Tibial nerve (tissue), 3 donors: Measurements from ENCODE around the gene TGIF2.

Experiments
- POLR2A ChIP-seq, 2 donors: fragments of 450-650 bp; IDR thresholded peaks; one replicate each; pipeline ENCODE4 v1.6.1; 2017; ENCODE audit warnings: antibody characterized with exemption in 2 of 2, mild to moderate bottlenecking in 2 of 2, moderate library complexity in 2 of 2
- TF ChIP-seq, protein P1 (sequence below), 5 experiments: fragments of 200-600 bp in 3 of 5; fragments of 450-650 bp in 2 of 5; sonication (generic) in 3 of 5; IDR thresholded peaks; one replicate each; pipeline ENCODE4 v1.5.1; 2016 to 2019; ENCODE audit warnings: antibody characterized with exemption in 5 of 5, mild to moderate bottlenecking in 3 of 5, moderate library complexity in 2 of 5

DNA sequence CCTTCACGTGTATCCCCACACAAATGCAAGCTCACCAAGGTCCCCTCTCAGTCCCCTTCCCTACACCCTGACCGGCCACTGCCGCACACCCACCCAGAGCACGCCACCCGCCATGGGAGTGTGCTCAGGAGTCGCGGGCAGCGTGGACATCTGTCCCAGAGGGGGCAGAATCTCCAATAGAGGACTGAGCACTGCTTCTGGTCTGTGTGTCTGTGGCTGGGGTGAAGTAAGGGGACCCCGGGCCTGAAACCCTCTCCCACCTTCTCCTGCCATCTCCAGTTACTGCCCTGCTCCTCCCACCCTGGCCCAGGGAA, 23.8 kb upstream of the TGIF2 start:
- TF ChIP-seq POLR2A (IDR thresholded peaks at IDR 0.05): no peak
- TF ChIP-seq, protein P1, sequence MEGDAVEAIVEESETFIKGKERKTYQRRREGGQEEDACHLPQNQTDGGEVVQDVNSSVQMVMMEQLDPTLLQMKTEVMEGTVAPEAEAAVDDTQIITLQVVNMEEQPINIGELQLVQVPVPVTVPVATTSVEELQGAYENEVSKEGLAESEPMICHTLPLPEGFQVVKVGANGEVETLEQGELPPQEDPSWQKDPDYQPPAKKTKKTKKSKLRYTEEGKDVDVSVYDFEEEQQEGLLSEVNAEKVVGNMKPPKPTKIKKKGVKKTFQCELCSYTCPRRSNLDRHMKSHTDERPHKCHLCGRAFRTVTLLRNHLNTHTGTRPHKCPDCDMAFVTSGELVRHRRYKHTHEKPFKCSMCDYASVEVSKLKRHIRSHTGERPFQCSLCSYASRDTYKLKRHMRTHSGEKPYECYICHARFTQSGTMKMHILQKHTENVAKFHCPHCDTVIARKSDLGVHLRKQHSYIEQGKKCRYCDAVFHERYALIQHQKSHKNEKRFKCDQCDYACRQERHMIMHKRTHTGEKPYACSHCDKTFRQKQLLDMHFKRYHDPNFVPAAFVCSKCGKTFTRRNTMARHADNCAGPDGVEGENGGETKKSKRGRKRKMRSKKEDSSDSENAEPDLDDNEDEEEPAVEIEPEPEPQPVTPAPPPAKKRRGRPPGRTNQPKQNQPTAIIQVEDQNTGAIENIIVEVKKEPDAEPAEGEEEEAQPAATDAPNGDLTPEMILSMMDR (IDR thresholded peaks at IDR 0.05): no peak
